HEK293 (cell line): ENCODE data around the gene SLC9A9.

Experiments used
- CTCF ChIA-PET: fragments of 350-600 bp; formaldehyde crosslinking; extraction: SDS; loops from one replicate; lab custom pipeline; 2021; ENCODE audit warnings: antibody characterized with exemption; lab: Yijun Ruan, JAX
- POLR2A ChIA-PET: fragments of 300-600 bp; formaldehyde crosslinking; extraction: SDS; loops from one replicate; lab custom pipeline; 2020; ENCODE audit warnings: antibody characterized with exemption, inconsistent platforms; lab: Yijun Ruan, JAX
- H3K27ac ChIP-seq: fragments of 200-500 bp; sonication (Bioruptor generic); 2 replicates; pipeline ENCODE4 v1.5.1; 2014; ENCODE audit warnings: low read depth, low read length, control low read depth, inconsistent platforms; ENCODE audit errors: extremely low read depth
- H3K36me3 ChIP-seq, 2 experiments: fragments of 200-500 bp in 1 of 2; sonication (Bioruptor generic) in 1 of 2; 1 replicate in 1 of 2; 2 replicates in 1 of 2; pipeline ENCODE4 v1.5.1; 2014 to 2017; ENCODE audit warnings: inconsistent platforms in 2 of 2, low read length in 2 of 2; ENCODE audit not compliant: control insufficient read depth in 2 of 2, insufficient read depth in 1 of 2
- H3K4me1 ChIP-seq: fragments of 200-500 bp; sonication (Bioruptor generic); 2 replicates; pipeline ENCODE4 v1.5.1; 2014; ENCODE audit warnings: mild to moderate bottlenecking, low read length, inconsistent platforms; ENCODE audit not compliant: control insufficient read depth, insufficient read depth
- H3K4me3 ChIP-seq: 2 replicates; pipeline ENCODE4 v1.5.1; 2011; ENCODE audit warnings: low read depth, mild to moderate bottlenecking, control low read depth, low read length, moderate library complexity
- H3K9me3 ChIP-seq: fragments of 200-500 bp; sonication (Bioruptor generic); 2 replicates; pipeline ENCODE4 v1.5.1; 2014; ENCODE audit warnings: low read depth, low read length, inconsistent platforms; ENCODE audit not compliant: control insufficient read depth, insufficient read depth
- EGR2 ChIP-seq: fragments of 450-650 bp; formaldehyde crosslinking; IDR thresholded peaks from 2 replicates; pipeline ENCODE4 v1.5.1; 2016; ENCODE audit warnings: low read depth, missing biosample characterization, missing genetic modification characterization
- GFI1B ChIP-seq: fragments of 450-650 bp; formaldehyde crosslinking; IDR thresholded peaks from 2 replicates; pipeline ENCODE4 v1.5.1; 2016; ENCODE audit warnings: missing biosample characterization, missing genetic modification characterization
- RBAK ChIP-seq: fragments of 450-650 bp; formaldehyde crosslinking; IDR thresholded peaks from 2 replicates; pipeline ENCODE4 v1.5.1; 2016; ENCODE audit warnings: missing biosample characterization, missing genetic modification characterization
- ZFHX2 ChIP-seq: fragments of 450-650 bp; formaldehyde crosslinking; conservative IDR thresholded peaks from 2 replicates; pipeline ENCODE4 v1.5.1; 2016; ENCODE audit warnings: missing biosample characterization, missing genetic modification characterization
- ZFP3 ChIP-seq: fragments of 450-650 bp; formaldehyde crosslinking; IDR thresholded peaks from 2 replicates; pipeline ENCODE4 v1.5.1; 2016; ENCODE audit warnings: low read depth, missing biosample characterization, missing genetic modification characterization
- ZNF112 ChIP-seq: fragments of 450-650 bp; formaldehyde crosslinking; IDR thresholded peaks from 2 replicates; pipeline ENCODE4 v1.5.0; 2017; ENCODE audit warnings: missing biosample characterization, missing genetic modification characterization
- ZNF140 ChIP-seq: fragments of 450-650 bp; formaldehyde crosslinking; IDR thresholded peaks from 2 replicates; pipeline ENCODE4 v1.5.1; 2016; ENCODE audit warnings: missing biosample characterization, missing genetic modification characterization
- ZNF155 ChIP-seq: fragments of 450-650 bp; formaldehyde crosslinking; IDR thresholded peaks from 2 replicates; pipeline ENCODE4 v1.5.1; 2016; ENCODE audit warnings: missing biosample characterization, missing genetic modification characterization
- ZNF19 ChIP-seq: fragments of 450-650 bp; formaldehyde crosslinking; IDR thresholded peaks from 2 replicates; pipeline ENCODE4; 2016; ENCODE audit warnings: missing biosample characterization, missing genetic modification characterization, low read depth
- ZNF23 ChIP-seq: fragments of 450-650 bp; formaldehyde crosslinking; IDR thresholded peaks from 2 replicates; pipeline ENCODE4 v1.5.1; 2016; ENCODE audit warnings: missing biosample characterization, missing genetic modification characterization, borderline replicate concordance
- ZNF324 ChIP-seq: fragments of 450-650 bp; formaldehyde crosslinking; IDR thresholded peaks from 2 replicates; pipeline ENCODE4 v1.5.1; 2016; ENCODE audit warnings: missing biosample characterization, missing genetic modification characterization
- ZNF366 ChIP-seq: fragments of 450-650 bp; formaldehyde crosslinking; conservative IDR thresholded peaks from 2 replicates; pipeline ENCODE4 v1.5.1; 2016; ENCODE audit warnings: missing biosample characterization, missing genetic modification characterization
- ZNF530 ChIP-seq: fragments of 450-650 bp; formaldehyde crosslinking; IDR thresholded peaks from 2 replicates; pipeline ENCODE4 v1.5.1; 2016; ENCODE audit warnings: low read depth, missing biosample characterization, missing genetic modification characterization
- ZNF623 ChIP-seq: fragments of 450-650 bp; formaldehyde crosslinking; IDR thresholded peaks from 2 replicates; pipeline ENCODE4 v1.5.1; 2016; ENCODE audit warnings: missing biosample characterization, missing genetic modification characterization
- ZNF660 ChIP-seq: fragments of 450-650 bp; IDR thresholded peaks from 2 replicates; pipeline ENCODE4 v1.5.1; 2018; ENCODE audit warnings: missing biosample characterization, mild to moderate bottlenecking, missing genetic modification characterization
- ZNF664 ChIP-seq: fragments of 450-650 bp; formaldehyde crosslinking; IDR thresholded peaks from 2 replicates; pipeline ENCODE4 v1.5.1; 2016; ENCODE audit warnings: missing biosample characterization, missing genetic modification characterization
- ZSCAN18 ChIP-seq: fragments of 450-650 bp; formaldehyde crosslinking; IDR thresholded peaks from 2 replicates; pipeline ENCODE4 v1.5.1; 2016; ENCODE audit warnings: missing biosample characterization, missing genetic modification characterization
- ZSCAN30 ChIP-seq: fragments of 450-650 bp; IDR thresholded peaks from 2 replicates; pipeline ENCODE4 v1.5.1; 2018; ENCODE audit warnings: missing biosample characterization, mild to moderate bottlenecking, missing genetic modification characterization, moderate library complexity
- ZXDB ChIP-seq: fragments of 450-650 bp; formaldehyde crosslinking; IDR thresholded peaks from 2 replicates; pipeline ENCODE4 v1.5.1; 2016; ENCODE audit warnings: missing biosample characterization, missing genetic modification characterization
- TF ChIP-seq, protein P1 (sequence below): fragments of 450-650 bp; formaldehyde crosslinking; conservative IDR thresholded peaks from 2 replicates; pipeline ENCODE4 v1.5.1; 2016; ENCODE audit warnings: low read depth, missing biosample characterization, missing genetic modification characterization

The SLC9A9 gene

GRCh38 chr3:143442814-143443447, 405.3 kb downstream of the SLC9A9 start:
- no peaks in the 10 kb centered on the region for H3K9me3 ChIP-seq
- no peaks in the 10 kb centered on the region for H3K36me3 ChIP-seq
- CTCF ChIA-PET: no interaction called here
- H3K4me1 ChIP-seq: no peaks in the 10 kb centered on the region
- no peak overlapping the region for H3K4me3 ChIP-seq
- no peak overlapping the region for H3K27ac ChIP-seq
- POLR2A ChIA-PET: no interaction called here
- TF ChIP-seq GFI1B (no peak), ZFHX2 (tag by site-specific recombination) (no peak), ZFP3 (tag by site-specific recombination) (no peak), ZSCAN30 (no peak), ZNF140 (tag by site-specific recombination) (no peak), RBAK (tag by site-specific recombination) (no peak), ZNF623 (tag by site-specific recombination) (no peak), ZNF664 (tag by site-specific recombination) (no peak), ZNF19 (tag by site-specific recombination) (no peak), ZNF324 (tag by site-specific recombination) (no peak), ZNF112 (tag by site-specific recombination) (no peak)

- POLR2A ChIA-PET: no interaction called here
- CTCF ChIA-PET: no interaction called here
- H3K9me3 ChIP-seq: no peaks in the 10 kb centered on the region
- no peak overlapping the region for H3K4me3 ChIP-seq
- TF ChIP-seq ZFHX2 (tag by site-specific recombination): peak; percentile 61
- TF ChIP-seq ZNF530: no peak
- TF ChIP-seq ZSCAN18 (tag by site-specific recombination): no peak
- peak; percentile 66; the same call in 1 of the 2 replicates for TF ChIP-seq ZNF366 (tag by site-specific recombination)
- TF ChIP-seq EGR2 (tag by site-specific recombination): peak; percentile 91
- TF ChIP-seq GFI1B: no peak
- TF ChIP-seq, protein P1, sequence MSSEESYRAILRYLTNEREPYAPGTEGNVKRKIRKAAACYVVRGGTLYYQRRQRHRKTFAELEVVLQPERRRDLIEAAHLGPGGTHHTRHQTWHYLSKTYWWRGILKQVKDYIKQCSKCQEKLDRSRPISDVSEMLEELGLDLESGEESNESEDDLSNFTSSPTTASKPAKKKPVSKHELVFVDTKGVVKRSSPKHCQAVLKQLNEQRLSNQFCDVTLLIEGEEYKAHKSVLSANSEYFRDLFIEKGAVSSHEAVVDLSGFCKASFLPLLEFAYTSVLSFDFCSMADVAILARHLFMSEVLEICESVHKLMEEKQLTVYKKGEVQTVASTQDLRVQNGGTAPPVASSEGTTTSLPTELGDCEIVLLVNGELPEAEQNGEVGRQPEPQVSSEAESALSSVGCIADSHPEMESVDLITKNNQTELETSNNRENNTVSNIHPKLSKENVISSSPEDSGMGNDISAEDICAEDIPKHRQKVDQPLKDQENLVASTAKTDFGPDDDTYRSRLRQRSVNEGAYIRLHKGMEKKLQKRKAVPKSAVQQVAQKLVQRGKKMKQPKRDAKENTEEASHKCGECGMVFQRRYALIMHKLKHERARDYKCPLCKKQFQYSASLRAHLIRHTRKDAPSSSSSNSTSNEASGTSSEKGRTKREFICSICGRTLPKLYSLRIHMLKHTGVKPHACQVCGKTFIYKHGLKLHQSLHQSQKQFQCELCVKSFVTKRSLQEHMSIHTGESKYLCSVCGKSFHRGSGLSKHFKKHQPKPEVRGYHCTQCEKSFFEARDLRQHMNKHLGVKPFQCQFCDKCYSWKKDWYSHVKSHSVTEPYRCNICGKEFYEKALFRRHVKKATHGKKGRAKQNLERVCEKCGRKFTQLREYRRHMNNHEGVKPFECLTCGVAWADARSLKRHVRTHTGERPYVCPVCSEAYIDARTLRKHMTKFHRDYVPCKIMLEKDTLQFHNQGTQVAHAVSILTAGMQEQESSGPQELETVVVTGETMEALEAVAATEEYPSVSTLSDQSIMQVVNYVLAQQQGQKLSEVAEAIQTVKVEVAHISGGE (tag by site-specific recombination): no peak
- TF ChIP-seq ZNF23 (tag by site-specific recombination): no peak
- no peak for TF ChIP-seq ZNF660 (tag by site-specific recombination)
- no peak for TF ChIP-seq ZNF19 (tag by site-specific recombination)
- TF ChIP-seq ZNF155 (tag by site-specific recombination): no peak
- TF ChIP-seq ZXDB (tag by site-specific recombination): no peak
- H3K4me1 ChIP-seq: no peaks in the 10 kb centered on the region
- H3K36me3 ChIP-seq: no peaks in the 10 kb centered on the region
- no peak overlapping the region for H3K27ac ChIP-seq
Observed at GRCh38 chr3:143441516-143442171, 406.6 kb downstream of the SLC9A9 start.
